K562 (cell line): Measurements from ENCODE around the gene CLCNKB. TPM values are rescaled to one million over a fixed set of nuclear protein-coding genes. Genes with fewer than 3 reads are reported as not detected.

Source experiments
- BHLHE40 ChIP-seq: IDR thresholded peaks from 2 replicates; pipeline ENCODE4 v1.6.1; 2011; ENCODE audit warnings: low read length, improper control_type of control experiment
- CAMTA2 ChIP-seq: fragments of 250-450 bp; sonication (Bioruptor Pico); conservative IDR thresholded peaks from 2 replicates; pipeline ENCODE4 v1.5.1; 2022
- HNRNPH1 ChIP-seq: fragments of 200-400 bp; formaldehyde crosslinking; optimal IDR thresholded peaks from 2 replicates; pipeline ENCODE3; 2017; ENCODE audit warnings: low read depth, mild to moderate bottlenecking, low read length, moderate library complexity
- HNRNPL ChIP-seq: fragments of 200-400 bp; formaldehyde crosslinking; IDR thresholded peaks from 2 replicates; pipeline ENCODE4 v1.6.1; 2017; ENCODE audit warnings: low read depth, mild to moderate bottlenecking, low read length
- MAX ChIP-seq: sonication (generic); formaldehyde crosslinking; IDR thresholded peaks from 2 replicates; pipeline ENCODE4 v1.9.0; 2022; ENCODE audit warnings: mild to moderate bottlenecking, missing genetic modification reagents
- MEF2A ChIP-seq: IDR thresholded peaks from 2 replicates; pipeline ENCODE4 v1.6.1; 2011; ENCODE audit warnings: low read depth, mild to moderate bottlenecking, low read length, moderate library complexity; ENCODE audit not compliant: control insufficient read depth
- RB1 ChIP-seq: fragments of 450-650 bp; IDR thresholded peaks from 2 replicates; pipeline ENCODE4 v1.6.1; 2017; ENCODE audit warnings: low read depth, mild to moderate bottlenecking
- TEAD1 ChIP-seq, 2 experiments: fragments of 450-650 bp in 1 of 2; sonication (generic) in 1 of 2; formaldehyde crosslinking; IDR thresholded peaks; 2 replicates each; pipeline versions ENCODE4 v1.4.0 to v1.8.0; 2020 to 2022; ENCODE audit warnings: mild to moderate bottlenecking in 2 of 2, missing genetic modification reagents in 1 of 2
- THRB ChIP-seq: fragments of 450-650 bp; formaldehyde crosslinking; conservative IDR thresholded peaks from 2 replicates; pipeline ENCODE4 v1.4.0; 2022; ENCODE audit warnings: mild to moderate bottlenecking, missing genetic modification characterization
- U2AF2 ChIP-seq: fragments of 200-400 bp; formaldehyde crosslinking; optimal IDR thresholded peaks from 2 replicates; pipeline ENCODE3; 2017; ENCODE audit warnings: low read depth, mild to moderate bottlenecking, low read length
- ZKSCAN1 ChIP-seq: fragments of 150-350 bp; IDR thresholded peaks from 2 replicates; pipeline ENCODE4 v1.6.1; 2016; ENCODE audit warnings: low read depth, low read length
- ZNF41 ChIP-seq: fragments of 250-450 bp; sonication (Bioruptor Pico); conservative IDR thresholded peaks from 2 replicates; pipeline ENCODE4 v1.4.0; 2020; ENCODE audit warnings: mild to moderate bottlenecking
- polyA plus RNA-seq, 8 experiments: library from polyadenylated mRNA; depleted of rRNA in 4 of 8; stranded (reverse) in 5 of 8; unstranded in 3 of 8; fragments of >200 nt; fragmentation: Nextera tagmentation in 2 of 8; fragmentation: Illumina TruSeq in 1 of 8; extraction: Ambion mirVana in 2 of 8; extraction: Trizol in 1 of 8; gene quantifications; 2 replicates each; pipeline versions ENCODE4 v1.2.1 to v1.2.3, GENCODE V29; 2011 to 2014; ENCODE audit warnings: inconsistent platforms in 1 of 8, missing spikeins in 1 of 8
- total RNA-seq, 7 experiments: library from RNA; depleted of rRNA in 6 of 7; stranded (reverse); fragments of >200 nt in 6 of 7; fragmentation: Illumina TruSeq in 2 of 7; extraction: Trizol in 2 of 7; gene quantifications; 2 replicates each; pipeline versions ENCODE4 v1.2.1 to v1.2.3, GENCODE V29; 2011 to 2021; ENCODE audit warnings: low replicate concordance in 1 of 7
- TF ChIP-seq, protein P1 (sequence below): fragments of 450-650 bp; IDR thresholded peaks from 2 replicates; pipeline ENCODE4 v1.6.1; 2018; ENCODE audit not compliant: partially characterized antibody
- TF ChIP-seq, protein P2 (sequence below): sonication (generic); formaldehyde crosslinking; IDR thresholded peaks from 2 replicates; pipeline ENCODE4 v1.8.1; 2023; ENCODE audit warnings: mild to moderate bottlenecking, missing genetic modification reagents, moderate library complexity
- TF ChIP-seq, protein P3 (sequence below): sonication (generic); formaldehyde crosslinking; IDR thresholded peaks from 2 replicates; pipeline ENCODE4 v1.8.0; 2023; ENCODE audit warnings: missing genetic modification reagents, mild to moderate bottlenecking, borderline replicate concordance

CLCNKB gene
- total and polyA plus RNA-seq, 9 of the 15 experiments (the other 6 are each of a cell fraction or from before 2014, with no cell fraction given), result 0.08 to 1.7 (median 0.64) TPM

DNA sequence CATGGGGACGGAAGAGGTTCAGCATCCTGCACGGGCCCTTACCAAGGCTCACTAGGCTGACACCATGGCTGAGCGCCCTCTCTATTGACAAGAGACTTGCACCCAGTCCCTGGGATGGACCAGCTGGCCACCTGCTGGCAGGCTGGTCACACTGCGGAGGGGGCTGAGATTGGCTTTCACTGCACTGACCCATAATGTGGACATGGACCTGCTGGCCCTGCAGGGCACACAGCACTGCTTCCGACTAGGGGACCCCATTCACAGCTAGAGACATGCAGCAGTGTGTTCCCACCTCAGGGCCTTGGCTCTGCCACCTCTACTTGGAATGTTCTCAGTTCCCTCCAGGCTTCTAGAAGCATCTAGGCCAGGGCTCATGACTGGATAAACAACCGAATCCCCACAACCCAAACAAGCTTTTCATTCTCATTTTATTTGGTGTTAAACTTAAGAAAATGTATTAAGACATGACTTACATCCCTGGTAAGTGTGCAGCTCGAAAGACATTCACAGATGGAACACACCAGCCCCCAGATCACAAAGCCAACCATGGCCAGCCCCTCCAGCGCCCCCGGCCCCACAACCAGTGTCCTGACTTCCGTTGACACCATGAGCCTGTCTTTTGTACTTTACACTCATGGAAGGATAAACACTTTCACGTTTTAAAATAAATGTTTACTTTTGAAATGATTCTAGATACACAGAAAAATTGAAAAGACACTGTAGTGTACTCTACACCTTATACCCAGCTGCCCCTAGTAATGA lies 48.8 kb upstream of the CLCNKB start (continued):
- no peak; the same call in 1 of the 2 replicates for TF ChIP-seq MAX (CRISPR knock-in tag)
- TF ChIP-seq ZNF41 (CRISPR knock-in tag), result no peak
- 0 out of 2 replicates have a peak, but pooled peaks have one; percentile 32 for TF ChIP-seq ZKSCAN1
- TF ChIP-seq, protein P1, sequence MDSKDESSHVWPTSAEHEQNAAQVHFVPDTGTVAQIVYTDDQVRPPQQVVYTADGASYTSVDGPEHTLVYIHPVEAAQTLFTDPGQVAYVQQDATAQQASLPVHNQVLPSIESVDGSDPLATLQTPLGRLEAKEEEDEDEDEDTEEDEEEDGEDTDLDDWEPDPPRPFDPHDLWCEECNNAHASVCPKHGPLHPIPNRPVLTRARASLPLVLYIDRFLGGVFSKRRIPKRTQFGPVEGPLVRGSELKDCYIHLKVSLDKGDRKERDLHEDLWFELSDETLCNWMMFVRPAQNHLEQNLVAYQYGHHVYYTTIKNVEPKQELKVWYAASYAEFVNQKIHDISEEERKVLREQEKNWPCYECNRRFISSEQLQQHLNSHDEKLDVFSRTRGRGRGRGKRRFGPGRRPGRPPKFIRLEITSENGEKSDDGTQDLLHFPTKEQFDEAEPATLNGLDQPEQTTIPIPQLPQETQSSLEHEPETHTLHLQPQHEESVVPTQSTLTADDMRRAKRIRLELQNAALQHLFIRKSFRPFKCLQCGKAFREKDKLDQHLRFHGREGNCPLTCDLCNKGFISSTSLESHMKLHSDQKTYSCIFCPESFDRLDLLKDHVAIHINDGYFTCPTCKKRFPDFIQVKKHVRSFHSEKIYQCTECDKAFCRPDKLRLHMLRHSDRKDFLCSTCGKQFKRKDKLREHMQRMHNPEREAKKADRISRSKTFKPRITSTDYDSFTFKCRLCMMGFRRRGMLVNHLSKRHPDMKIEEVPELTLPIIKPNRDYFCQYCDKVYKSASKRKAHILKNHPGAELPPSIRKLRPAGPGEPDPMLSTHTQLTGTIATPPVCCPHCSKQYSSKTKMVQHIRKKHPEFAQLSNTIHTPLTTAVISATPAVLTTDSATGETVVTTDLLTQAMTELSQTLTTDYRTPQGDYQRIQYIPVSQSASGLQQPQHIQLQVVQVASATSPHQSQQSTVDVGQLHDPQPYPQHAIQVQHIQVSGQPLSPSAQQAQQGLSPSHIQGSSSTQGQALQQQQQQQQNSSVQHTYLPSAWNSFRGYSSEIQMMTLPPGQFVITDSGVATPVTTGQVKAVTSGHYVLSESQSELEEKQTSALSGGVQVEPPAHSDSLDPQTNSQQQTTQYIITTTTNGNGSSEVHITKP, result no peak
- no peak for TF ChIP-seq U2AF2
- no peak for TF ChIP-seq TEAD1 (CRISPR knock-in tag; IDR thresholded peaks at IDR 0.05)
- no peak for TF ChIP-seq CAMTA2
- TF ChIP-seq MEF2A, result no peak
- no peak for TF ChIP-seq HNRNPL
- peak; percentile 42; the same call in 1 of the 2 replicates for TF ChIP-seq RB1
- TF ChIP-seq BHLHE40, result 0 out of 2 replicates have a peak, but pooled peaks have one; percentile 19
- TF ChIP-seq HNRNPH1, result no peak
- TF ChIP-seq THRB (CRISPR knock-in tag), result no peak
- TF ChIP-seq, protein P2, sequence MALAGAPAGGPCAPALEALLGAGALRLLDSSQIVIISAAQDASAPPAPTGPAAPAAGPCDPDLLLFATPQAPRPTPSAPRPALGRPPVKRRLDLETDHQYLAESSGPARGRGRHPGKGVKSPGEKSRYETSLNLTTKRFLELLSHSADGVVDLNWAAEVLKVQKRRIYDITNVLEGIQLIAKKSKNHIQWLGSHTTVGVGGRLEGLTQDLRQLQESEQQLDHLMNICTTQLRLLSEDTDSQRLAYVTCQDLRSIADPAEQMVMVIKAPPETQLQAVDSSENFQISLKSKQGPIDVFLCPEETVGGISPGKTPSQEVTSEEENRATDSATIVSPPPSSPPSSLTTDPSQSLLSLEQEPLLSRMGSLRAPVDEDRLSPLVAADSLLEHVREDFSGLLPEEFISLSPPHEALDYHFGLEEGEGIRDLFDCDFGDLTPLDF (CRISPR knock-in tag), result no peak
- TF ChIP-seq, protein P3, sequence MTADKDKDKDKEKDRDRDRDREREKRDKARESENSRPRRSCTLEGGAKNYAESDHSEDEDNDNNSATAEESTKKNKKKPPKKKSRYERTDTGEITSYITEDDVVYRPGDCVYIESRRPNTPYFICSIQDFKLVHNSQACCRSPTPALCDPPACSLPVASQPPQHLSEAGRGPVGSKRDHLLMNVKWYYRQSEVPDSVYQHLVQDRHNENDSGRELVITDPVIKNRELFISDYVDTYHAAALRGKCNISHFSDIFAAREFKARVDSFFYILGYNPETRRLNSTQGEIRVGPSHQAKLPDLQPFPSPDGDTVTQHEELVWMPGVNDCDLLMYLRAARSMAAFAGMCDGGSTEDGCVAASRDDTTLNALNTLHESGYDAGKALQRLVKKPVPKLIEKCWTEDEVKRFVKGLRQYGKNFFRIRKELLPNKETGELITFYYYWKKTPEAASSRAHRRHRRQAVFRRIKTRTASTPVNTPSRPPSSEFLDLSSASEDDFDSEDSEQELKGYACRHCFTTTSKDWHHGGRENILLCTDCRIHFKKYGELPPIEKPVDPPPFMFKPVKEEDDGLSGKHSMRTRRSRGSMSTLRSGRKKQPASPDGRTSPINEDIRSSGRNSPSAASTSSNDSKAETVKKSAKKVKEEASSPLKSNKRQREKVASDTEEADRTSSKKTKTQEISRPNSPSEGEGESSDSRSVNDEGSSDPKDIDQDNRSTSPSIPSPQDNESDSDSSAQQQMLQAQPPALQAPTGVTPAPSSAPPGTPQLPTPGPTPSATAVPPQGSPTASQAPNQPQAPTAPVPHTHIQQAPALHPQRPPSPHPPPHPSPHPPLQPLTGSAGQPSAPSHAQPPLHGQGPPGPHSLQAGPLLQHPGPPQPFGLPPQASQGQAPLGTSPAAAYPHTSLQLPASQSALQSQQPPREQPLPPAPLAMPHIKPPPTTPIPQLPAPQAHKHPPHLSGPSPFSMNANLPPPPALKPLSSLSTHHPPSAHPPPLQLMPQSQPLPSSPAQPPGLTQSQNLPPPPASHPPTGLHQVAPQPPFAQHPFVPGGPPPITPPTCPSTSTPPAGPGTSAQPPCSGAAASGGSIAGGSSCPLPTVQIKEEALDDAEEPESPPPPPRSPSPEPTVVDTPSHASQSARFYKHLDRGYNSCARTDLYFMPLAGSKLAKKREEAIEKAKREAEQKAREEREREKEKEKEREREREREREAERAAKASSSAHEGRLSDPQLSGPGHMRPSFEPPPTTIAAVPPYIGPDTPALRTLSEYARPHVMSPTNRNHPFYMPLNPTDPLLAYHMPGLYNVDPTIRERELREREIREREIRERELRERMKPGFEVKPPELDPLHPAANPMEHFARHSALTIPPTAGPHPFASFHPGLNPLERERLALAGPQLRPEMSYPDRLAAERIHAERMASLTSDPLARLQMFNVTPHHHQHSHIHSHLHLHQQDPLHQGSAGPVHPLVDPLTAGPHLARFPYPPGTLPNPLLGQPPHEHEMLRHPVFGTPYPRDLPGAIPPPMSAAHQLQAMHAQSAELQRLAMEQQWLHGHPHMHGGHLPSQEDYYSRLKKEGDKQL (CRISPR knock-in tag), result no peak
